Activated CD8-positive, alpha-beta T cell treated with anti-CD3 and anti-CD28 coated beads, Interleukin-2, amount 10 ng/mL, durations not matched to agents 7 days and 5 days (primary cell): ENCODE measurements around the gene GPX7. TPM values are rescaled to one million over a fixed set of nuclear protein-coding genes. Genes with fewer than 3 reads are reported as not detected.
A peak's percentile ranks its signal among the peaks of the same experiment; 100 is the strongest.

ENCODE experiments used
- ATAC-seq: fragments of 150-1000 bp; cut with Tn5 transposase; one replicate; pipeline ENCODE4 v1.10.0; 2021; ENCODE audit warnings: moderate library complexity
- CTCF ChIA-PET: fragments of 350-600 bp; sonication (Branson Sonifier 250); formaldehyde crosslinking; loops from one replicate; lab custom pipeline; 2021; ENCODE audit warnings: antibody characterized with exemption; lab: Charles Lee
- POLR2A ChIA-PET: fragments of 350-600 bp; sonication (Branson Sonifier 250); formaldehyde crosslinking; loops from one replicate; lab custom pipeline; 2021; ENCODE audit warnings: antibody characterized with exemption; lab: Charles Lee
- DNase-seq: peaks from one replicate; pipeline ENCODE4 v3.0.0-alpha.2; 2020
- H3K27ac Mint-ChIP-seq: one replicate; pipeline ENCODE4 v1.8.0; 2021; ENCODE audit warnings: mild to moderate bottlenecking, mixed read lengths
- H3K27me3 Mint-ChIP-seq: one replicate; pipeline ENCODE4 v1.8.0; 2021; ENCODE audit warnings: low read depth, mixed read lengths
- H3K36me3 Mint-ChIP-seq: one replicate; pipeline ENCODE4 v1.8.0; 2021; ENCODE audit warnings: low read depth, mixed read lengths
- H3K4me1 Mint-ChIP-seq: one replicate; pipeline ENCODE4 v1.8.0; 2021; ENCODE audit warnings: low read depth, mixed read lengths
- H3K4me3 Mint-ChIP-seq: one replicate; pipeline ENCODE4 v1.8.0; 2021; ENCODE audit warnings: mild to moderate bottlenecking, mixed read lengths
- H3K9me3 Mint-ChIP-seq: one replicate; pipeline ENCODE4 v1.8.0; 2022; ENCODE audit warnings: mixed read lengths; ENCODE audit not compliant: insufficient read depth
- total RNA-seq, 2 experiments: library from RNA; stranded (reverse); gene quantifications; one replicate each; pipeline ENCODE4 v1.2.3, GENCODE V29; 2021

The GPX7 gene
- total RNA-seq, 2 experiments from 2014 or later, result 10.0 to 10.4 TPM

- H3K4me3 Mint-ChIP-seq, result peak overlapping the region; percentile 72
These were observed 29.7 kb downstream of the GPX7 start for GRCh38 chr1:52631759-52632331.

GRCh38 chr1:52632732-52633290, 30.6 kb downstream of the GPX7 start, which contains the start of gene SHISAL2A:
Gene SHISAL2A, plus strand, starts transcription at chr1:52633168. Its CDS starts 326 bp downstream, at chr1:52633494.
- H3K27ac Mint-ChIP-seq, result peak within 1 kb of the TSS; percentile 94
- peaks cover 24% of the 10 kb centered on the region for H3K36me3 Mint-ChIP-seq
- H3K9me3 Mint-ChIP-seq, result no peaks in the 10 kb centered on the region
- DNase-seq (peak; percentile 68), ATAC-seq (peak; percentile 26)
- peaks cover 67% of the 10 kb centered on the region for H3K4me1 Mint-ChIP-seq
- H3K4me3 Mint-ChIP-seq, result peak within 1 kb of the TSS; percentile 77
- H3K27me3 Mint-ChIP-seq, result no peaks in the 10 kb centered on the region
- ChIA-PET POLR2A (interaction anchor here (1.0 to 2.8 kb wide), 9 partner anchors 9 to 228 kb away, joined by 3 to 21 read pairs (median 6); partner anchors contain the start of genes ORC1, PRPF38A and TUT4), CTCF (interaction anchor here (0.6 to 3.3 kb wide), 6 partner anchors 25 to 53 kb away, joined by 3 to 16 read pairs (median 6); no protein-coding TSS in a partner anchor)

More at GRCh38 chr1:52631759-52632331, 29.7 kb downstream of the GPX7 start:
- DNase-seq (no peak), ATAC-seq (no peak)
- Mint-ChIP-seq H3K27ac (peak overlapping the region; percentile 86), H3K4me1 (peaks cover 58% of the 10 kb centered on the region), H3K27me3 (no peaks in the 10 kb centered on the region), H3K36me3 (peaks cover 20% of the 10 kb centered on the region), H3K9me3 (no peaks in the 10 kb centered on the region)
- ChIA-PET CTCF (interaction anchor here (0.6 to 2.4 kb wide), 3 partner anchors 27 to 38 kb away, joined by 3 to 10 read pairs (median 3); no protein-coding TSS in a partner anchor), POLR2A (interaction anchor here (0.5 to 2.8 kb wide), 5 partner anchors 16 to 228 kb away, joined by 3 to 21 read pairs (median 8); partner anchors contain the start of genes ORC1, PRPF38A and TUT4)

DNA sequence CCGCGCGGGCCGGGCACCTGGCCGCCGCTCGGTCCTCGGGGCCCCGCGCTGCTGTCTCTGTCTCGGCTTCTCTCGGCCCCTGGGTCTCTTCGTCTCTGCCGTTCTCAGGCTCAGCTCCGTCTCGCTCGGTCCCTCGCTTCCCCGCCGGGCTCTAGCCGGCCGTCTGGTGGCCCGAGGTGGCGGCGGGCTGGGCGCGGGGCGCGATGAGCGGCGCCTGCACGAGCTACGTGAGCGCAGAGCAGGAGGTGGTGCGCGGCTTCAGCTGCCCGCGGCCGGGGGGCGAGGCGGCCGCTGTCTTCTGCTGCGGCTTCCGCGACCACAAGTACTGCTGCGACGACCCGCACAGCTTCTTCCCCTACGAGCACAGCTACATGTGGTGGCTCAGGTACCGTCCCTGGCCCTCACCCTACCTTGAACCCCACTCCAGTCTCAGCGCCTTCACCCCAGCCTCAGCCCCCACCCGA, 31.2 kb downstream of the GPX7 start:
- DNase-seq (peak; percentile 53), ATAC-seq (peak; percentile 18)
- Mint-ChIP-seq H3K27me3 (no peaks in the 10 kb centered on the region), H3K4me1 (peaks cover 73% of the 10 kb centered on the region), H3K36me3 (peaks cover 27% of the 10 kb centered on the region), H3K27ac (peak overlapping the region; percentile 94), H3K9me3 (no peaks in the 10 kb centered on the region), H3K4me3 (peak overlapping the region; percentile 77)
- CTCF ChIA-PET, result interaction anchor here (0.9 to 3.3 kb wide), 6 partner anchors 10 to 53 kb away, joined by 3 to 16 read pairs (median 6); no protein-coding TSS in a partner anchor
- POLR2A ChIA-PET, result interaction anchor here (0.7 to 2.8 kb wide), 10 partner anchors 9 to 229 kb away, joined by 3 to 21 read pairs (median 5); partner anchors contain the start of genes ORC1, PRPF38A and TUT4

DNA sequence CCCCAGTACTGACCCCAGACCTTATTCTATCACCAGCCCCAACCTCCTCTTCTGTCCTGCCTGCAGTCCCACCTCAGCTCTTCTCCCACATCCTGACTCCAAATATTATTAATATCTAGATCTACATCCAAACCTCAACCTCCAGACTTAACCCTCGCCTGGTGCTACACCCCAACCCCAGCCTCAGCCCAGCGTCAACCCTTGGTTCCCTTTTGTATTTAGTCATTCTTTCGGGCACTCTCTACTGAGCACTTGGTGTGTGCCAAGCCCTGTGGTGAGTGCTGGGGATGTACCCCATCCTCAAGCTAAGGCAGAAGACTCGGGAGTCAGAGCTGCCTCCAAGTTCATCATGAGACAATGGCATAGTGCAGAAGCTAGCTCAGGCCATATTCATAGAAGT, 31.9 kb downstream of the GPX7 start:
- H3K27me3 Mint-ChIP-seq, result no peaks in the 10 kb centered on the region
- peak overlapping the region; percentile 77 for H3K4me3 Mint-ChIP-seq
- no peak for DNase-seq
- CTCF ChIA-PET, result interaction anchor here (0.9 to 3.3 kb wide), 5 partner anchors 11 to 52 kb away, joined by 3 to 16 read pairs (median 8); no protein-coding TSS in a partner anchor
- H3K36me3 Mint-ChIP-seq, result peaks cover 27% of the 10 kb centered on the region
- ATAC-seq, result no peak
- POLR2A ChIA-PET, result interaction anchor here (0.7 to 2.8 kb wide), 6 partner anchors 29 to 230 kb away, joined by 3 to 21 read pairs (median 8); partner anchors contain the start of genes ORC1, PRPF38A and TUT4
- H3K27ac Mint-ChIP-seq, result peak overlapping the region; percentile 94
- peaks cover 77% of the 10 kb centered on the region for H3K4me1 Mint-ChIP-seq
- H3K9me3 Mint-ChIP-seq, result no peaks in the 10 kb centered on the region

DNA sequence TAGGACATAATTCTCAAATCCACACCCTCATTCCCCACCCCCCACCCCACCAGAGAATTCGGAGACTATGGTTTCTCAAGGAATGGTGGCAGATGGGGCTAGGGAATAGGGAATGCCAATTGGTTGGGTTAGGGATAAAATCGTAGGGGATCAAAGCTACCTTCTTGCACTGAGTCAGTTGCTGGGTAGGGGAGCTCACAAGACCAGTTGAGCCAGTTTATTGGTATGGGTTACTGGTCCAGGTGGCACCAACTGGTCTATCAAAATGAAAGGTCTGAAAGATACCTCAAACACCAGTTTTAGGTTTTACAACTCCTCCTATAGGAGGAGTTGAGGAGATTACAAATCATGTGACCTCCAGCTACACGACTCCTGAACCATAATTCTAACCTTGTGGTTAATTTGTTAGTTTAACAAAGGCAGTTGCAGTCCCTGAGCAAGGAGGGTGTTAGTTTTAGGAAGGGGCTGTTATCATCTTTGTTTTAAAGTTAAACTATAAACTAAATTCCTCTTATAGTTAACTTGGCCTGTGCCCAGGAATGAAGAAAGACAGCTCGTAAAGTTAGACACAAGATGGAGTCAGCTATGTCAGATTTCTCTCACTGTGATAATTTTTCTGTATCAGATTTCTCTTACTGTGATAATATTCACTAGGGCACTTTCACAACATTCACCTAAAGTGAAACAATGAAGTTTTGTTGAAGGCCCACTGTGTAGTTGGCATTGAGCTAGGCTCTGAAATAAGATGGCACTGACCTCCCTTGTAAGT, 33.3 kb downstream of the GPX7 start:
- ATAC-seq (no peak), DNase-seq (no peak)
- Mint-ChIP-seq H3K4me1 (peaks cover 76% of the 10 kb centered on the region), H3K9me3 (no peaks in the 10 kb centered on the region), H3K27ac (peak overlapping the region; percentile 80), H3K36me3 (peaks cover 28% of the 10 kb centered on the region), H3K27me3 (no peaks in the 10 kb centered on the region), H3K4me3 (peak overlapping the region; percentile 36)
- CTCF ChIA-PET, result interaction anchor here (1.0 to 3.3 kb wide), 4 partner anchors 16 to 231 kb away, joined by 3 to 16 read pairs (median 4); partner anchors contain the start of genes ORC1 and PRPF38A
- POLR2A ChIA-PET, result interaction anchor here (0.5 to 3.5 kb wide), 7 partner anchors 16 to 270 kb away, joined by 3 to 22 read pairs (median 7); partner anchors contain the start of genes CC2D1B, ORC1, PRPF38A and TUT4

GRCh38 chr1:52636721-52637695, 34.8 kb downstream of the GPX7 start:
- POLR2A ChIA-PET, result interaction anchor here (0.6 to 3.7 kb wide), 11 partner anchors 8 to 271 kb away, joined by 3 to 22 read pairs (median 4); partner anchors contain the start of genes CC2D1B, ORC1, PRPF38A and TUT4

DNA sequence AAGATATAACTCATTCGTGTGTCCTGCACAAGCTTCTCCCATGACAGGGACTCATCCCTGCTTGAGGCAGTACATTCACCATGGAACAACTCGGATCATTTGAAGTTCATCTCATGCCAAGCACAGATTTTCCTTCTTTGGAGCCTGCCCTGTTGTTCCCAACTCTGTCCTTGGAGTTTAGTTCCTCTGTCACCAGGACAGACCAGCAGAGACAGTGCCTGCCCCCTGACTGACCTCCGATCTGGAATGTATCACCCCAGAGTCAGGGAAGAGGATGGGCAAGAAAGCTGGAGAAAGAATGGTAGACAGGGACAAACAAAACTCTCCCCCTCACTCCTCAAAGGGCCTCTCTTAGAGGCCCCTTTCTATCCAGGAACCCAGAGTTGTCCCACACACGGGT, 35.8 kb downstream of the GPX7 start:
- CTCF ChIA-PET, result interaction anchor here (1.0 to 1.5 kb wide), 3 partner anchors 11 to 48 kb away, joined by 3 to 5 read pairs (median 4); no protein-coding TSS in a partner anchor
- no peak for DNase-seq
- H3K4me1 Mint-ChIP-seq, result peaks cover 72% of the 10 kb centered on the region
- H3K4me3 Mint-ChIP-seq, result peak overlapping the region; percentile 59
- H3K27me3 Mint-ChIP-seq, result no peaks in the 10 kb centered on the region
- H3K9me3 Mint-ChIP-seq, result no peaks in the 10 kb centered on the region
- POLR2A ChIA-PET, result interaction anchor here (0.6 to 3.7 kb wide), 8 partner anchors 21 to 234 kb away, joined by 3 to 22 read pairs (median 3); partner anchors contain the start of genes ORC1, PRPF38A and TUT4
- peak overlapping the region; percentile 97 for H3K27ac Mint-ChIP-seq
- no peak for ATAC-seq
- peaks cover 30% of the 10 kb centered on the region for H3K36me3 Mint-ChIP-seq

More at GRCh38 chr1:52636721-52637695, 34.8 kb downstream of the GPX7 start:
- CTCF ChIA-PET, result interaction anchor here (0.8 to 1.5 kb wide), 6 partner anchors 11 to 49 kb away, joined by 3 to 5 read pairs (median 4); no protein-coding TSS in a partner anchor
- Mint-ChIP-seq H3K9me3 (no peaks in the 10 kb centered on the region), H3K4me3 (peak overlapping the region; percentile 59), H3K4me1 (peaks cover 76% of the 10 kb centered on the region), H3K36me3 (peaks cover 26% of the 10 kb centered on the region), H3K27ac (peak overlapping the region; percentile 97), H3K27me3 (no peaks in the 10 kb centered on the region)
- DNase-seq (peak; percentile 84), ATAC-seq (peak; percentile 68)

DNA sequence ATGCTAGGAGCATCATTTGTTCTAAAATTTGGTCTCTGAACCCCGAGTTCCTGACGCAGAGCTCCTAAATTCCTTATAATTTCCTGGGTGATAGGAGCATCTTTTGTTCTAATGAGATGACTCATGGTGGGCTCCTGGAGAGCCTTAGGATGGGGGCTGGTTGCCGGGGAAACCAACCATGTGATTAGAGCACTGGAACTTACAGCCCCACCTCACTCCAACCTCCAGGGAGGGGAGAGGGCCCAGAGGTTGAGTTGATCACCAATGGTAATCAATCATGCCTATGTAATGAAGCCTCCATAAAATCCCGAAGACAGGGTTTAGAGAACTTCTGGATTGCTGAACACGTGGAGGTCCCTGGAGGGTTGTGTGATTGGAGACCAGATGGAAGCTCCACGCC, 38.5 kb downstream of the GPX7 start:
- ChIA-PET POLR2A (interaction anchor here (0.8 kb wide), 1 partner anchor 87 kb away, joined by 3 read pairs; no protein-coding TSS in a partner anchor), CTCF (interaction anchor here (0.8 kb wide), 2 partner anchors 24 to 26 kb away, joined by 3 read pairs; no protein-coding TSS in a partner anchor)
- Mint-ChIP-seq H3K27ac (no peak overlapping the region), H3K9me3 (no peaks in the 10 kb centered on the region), H3K36me3 (peaks cover 18% of the 10 kb centered on the region), H3K4me1 (peaks cover 47% of the 10 kb centered on the region), H3K4me3 (no peak overlapping the region), H3K27me3 (no peaks in the 10 kb centered on the region)
- ATAC-seq, result no peak
- no peak for DNase-seq

- H3K9me3 Mint-ChIP-seq, result no peaks in the 10 kb centered on the region
- peaks cover 44% of the 10 kb centered on the region for H3K4me1 Mint-ChIP-seq
- H3K27ac Mint-ChIP-seq, result peak overlapping the region; percentile 48
- POLR2A ChIA-PET, result interaction anchor here (1.0 kb wide), 1 partner anchor 8 kb away, joined by 4 read pairs; the partner anchor contains the start of gene SHISAL2A
- ATAC-seq (no peak), DNase-seq (no peak)
- H3K4me3 Mint-ChIP-seq, result no peak overlapping the region
- CTCF ChIA-PET, result interaction anchor here (0.8 kb wide), 2 partner anchors 24 to 25 kb away, joined by 3 read pairs; no protein-coding TSS in a partner anchor
- H3K36me3 Mint-ChIP-seq, result peaks cover 18% of the 10 kb centered on the region
- no peaks in the 10 kb centered on the region for H3K27me3 Mint-ChIP-seq
These were observed 39.1 kb downstream of the GPX7 start for GRCh38 chr1:52641307-52641706.
